NCI-H510A treated with DMSO at 0.1 percent for 48 hours (cell line): ENCODE data around the gene NOP10.
"Not testable (repeated sequence)": the region's sequence is repeated elsewhere in the genome, so short reads cannot be mapped to it uniquely, and the experiment has no call there.

ENCODE experiments used
- DNase-seq: peaks from one replicate; lab custom pipeline; 2025; lab: John Stamatoyannopoulos, UW

The NOP10 gene

DNA sequence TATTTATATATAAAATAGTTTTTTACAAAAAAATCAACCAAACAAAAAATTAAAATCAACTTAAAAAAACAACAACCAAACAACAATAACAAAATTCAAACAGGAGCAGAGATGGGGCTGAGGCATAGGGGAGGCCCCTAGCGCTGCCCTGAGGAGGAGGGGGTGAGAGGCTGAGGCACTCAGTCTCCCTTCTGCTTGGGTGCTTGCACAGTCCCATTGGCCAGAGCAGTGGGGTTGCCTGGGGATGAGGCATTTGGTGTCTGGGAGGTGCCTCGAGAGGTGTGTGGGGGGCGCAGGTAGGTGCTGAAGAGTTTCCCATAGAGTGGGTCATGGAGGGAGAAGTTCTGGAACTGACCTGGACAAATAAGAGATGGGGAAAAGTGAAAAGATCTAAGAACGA, 16.0 kb upstream of the NOP10 start:
- DNase-seq = no peak

DNA sequence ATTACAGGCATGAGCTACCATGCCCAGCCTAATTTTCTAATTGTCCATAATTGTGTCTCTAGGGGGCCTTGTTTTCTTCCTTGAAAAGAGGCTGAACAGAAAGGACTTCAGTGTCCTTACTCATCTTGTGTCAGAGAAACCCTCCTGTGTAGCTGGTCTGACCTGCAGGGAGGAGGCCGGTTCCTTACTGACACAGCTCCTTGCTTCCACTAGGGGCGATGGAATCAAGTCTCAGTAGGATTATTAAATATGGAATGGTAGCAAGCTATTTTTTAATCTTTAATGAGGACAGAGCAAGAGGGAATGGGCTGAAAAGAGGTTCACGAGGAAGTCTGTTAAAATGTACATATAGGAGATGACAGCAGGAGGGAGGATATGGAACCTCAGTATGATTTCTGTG, 15.4 kb upstream of the NOP10 start:
- DNase-seq = no peak

DNA sequence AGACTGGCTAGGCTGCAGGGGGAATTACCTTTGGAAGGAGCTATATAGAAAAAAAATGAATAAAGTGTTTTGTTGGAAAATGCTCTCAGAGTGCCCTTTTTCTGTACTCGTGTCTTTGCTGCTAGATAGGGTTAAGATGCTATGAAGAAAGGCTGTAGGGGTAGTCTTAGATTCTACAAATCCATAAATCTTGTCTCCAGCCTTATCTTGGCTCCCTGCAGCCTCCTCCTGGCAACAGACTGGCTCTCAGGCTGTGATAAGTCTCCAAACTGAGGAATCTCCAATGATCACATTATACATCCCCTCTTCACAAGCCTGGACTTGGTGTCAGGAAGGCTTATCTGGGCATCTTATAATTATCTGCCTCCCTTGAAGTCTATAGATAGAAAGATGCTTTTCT, 14.7 kb upstream of the NOP10 start:
- DNase-seq = no peak

DNA sequence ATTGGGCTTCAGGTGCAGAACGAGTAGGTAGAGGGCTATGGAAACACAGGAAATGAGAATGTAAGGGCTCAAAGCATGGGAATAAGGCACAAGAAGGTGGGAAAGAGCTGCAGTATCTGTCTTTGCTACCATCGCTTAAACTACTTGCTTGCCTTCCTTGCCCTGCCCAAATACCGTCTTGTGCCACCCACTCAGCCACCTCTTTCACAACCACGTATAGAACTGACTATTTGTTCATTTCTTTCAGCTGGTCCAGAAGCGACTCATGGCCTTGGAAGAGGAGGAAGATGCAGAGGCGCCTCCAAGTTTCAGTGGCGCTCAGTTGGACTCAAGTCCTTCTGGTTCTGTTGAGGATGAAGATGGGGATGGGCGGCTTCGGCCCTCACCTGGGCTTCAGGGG, 12.3 kb upstream of the NOP10 start:
- no peak for DNase-seq

DNA sequence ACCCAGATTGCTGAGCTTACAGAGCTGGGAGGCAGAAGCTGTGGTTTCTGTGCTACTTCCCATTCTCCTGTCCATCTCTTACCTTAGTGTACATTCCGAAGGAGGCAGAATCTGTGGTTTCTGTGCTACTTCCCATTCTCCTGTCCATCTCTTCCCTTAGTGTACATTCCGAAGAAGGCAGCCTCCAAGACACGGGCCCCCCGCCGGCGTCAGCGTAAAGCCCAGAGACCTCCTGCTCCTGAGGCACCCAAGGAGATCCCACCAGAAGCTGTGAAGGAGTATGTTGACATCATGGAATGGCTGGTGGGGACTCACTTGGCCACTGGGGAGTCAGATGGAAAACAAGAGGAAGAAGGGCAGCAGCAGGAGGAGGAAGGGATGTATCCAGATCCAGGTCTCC, 11.3 kb upstream of the NOP10 start:
- no peak for DNase-seq

DNA sequence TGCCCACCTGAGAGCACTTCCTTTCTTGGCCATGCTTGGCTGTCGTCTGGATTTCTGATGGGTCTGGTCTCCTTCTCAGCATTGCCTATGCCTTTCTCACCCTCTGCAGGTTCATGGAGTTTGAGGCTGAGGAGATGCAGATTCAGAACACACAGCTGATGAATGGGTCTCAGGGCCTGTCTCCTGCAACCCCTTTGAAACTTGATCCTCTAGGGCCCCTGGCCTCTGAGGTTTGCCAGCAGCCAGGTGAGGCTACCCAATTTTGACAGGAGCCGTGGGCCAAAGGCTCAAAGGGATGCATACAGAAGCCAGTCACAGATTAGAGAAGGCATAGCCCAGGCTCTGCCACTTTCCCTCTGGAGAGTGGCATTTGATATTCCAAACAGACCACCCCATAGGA, 10.7 kb upstream of the NOP10 start:
- DNase-seq = no peak

DNA sequence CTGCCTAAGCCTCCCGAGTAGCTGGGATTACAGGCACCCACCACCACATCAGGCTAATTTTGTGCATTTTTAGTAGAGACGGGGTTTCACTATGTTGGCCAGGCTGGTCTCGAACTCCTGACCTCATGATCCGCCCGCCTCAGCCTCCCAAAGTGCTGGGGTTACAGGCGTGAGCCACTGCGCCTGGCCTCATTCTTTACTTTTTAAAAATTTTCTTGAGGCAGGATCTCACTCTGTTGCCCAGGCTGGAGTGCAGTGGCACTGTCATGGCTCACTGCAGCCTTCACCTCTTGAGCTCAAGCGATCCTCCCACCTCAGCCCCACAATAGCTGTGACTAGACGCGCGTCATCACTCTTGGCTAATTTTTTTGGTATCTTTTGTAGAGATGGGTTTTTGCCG, 10.1 kb upstream of the NOP10 start:
- not testable (repeated sequence) for DNase-seq

DNA sequence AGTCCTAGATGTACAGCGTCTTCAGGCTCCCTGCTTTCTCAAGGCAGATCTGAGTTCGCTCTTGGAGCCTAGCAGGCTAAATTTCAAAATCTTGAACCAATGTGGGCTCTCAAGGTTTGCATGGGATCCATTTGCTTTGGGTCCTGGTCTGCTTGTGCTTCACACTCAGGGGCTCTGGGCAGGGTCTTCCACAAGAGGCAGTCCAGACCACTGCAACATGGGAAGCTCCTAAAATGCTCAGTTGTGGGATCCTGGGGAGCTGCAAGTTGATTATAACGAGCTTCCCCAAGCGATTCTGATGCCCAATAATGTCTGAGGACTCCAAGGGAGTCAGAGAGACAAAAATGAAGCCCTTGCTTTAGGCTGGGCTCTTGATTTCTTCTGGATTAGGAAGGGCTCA, 6.8 kb upstream of the NOP10 start:
- DNase-seq = no peak

DNA sequence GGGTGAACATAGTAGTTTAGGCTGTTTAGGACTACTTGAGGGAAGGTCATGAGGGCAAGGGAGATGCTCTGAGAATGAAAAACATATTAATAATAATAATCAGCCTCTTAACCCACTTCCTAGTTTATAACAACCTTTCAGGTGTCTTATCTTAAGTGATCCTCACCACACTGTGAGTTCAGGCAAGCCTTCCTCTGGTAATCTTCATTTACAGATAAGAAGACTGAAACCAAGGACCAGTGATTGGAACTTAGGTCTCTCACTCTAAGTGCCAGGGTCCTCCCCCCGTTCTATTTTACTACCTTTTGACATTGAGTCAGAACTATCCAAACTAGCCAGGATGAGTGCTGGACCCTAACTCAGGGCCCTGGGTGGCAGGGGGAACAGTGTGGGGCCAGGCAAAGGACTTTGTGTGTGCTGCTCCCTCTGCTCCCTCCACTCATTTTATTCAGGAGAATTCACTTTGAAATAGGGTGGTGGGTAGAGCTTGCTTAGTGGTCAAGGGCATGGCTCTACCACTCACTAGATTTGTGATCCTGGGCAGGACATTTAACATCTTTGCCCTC, 5.9 kb upstream of the NOP10 start:
- no peak for DNase-seq

DNA sequence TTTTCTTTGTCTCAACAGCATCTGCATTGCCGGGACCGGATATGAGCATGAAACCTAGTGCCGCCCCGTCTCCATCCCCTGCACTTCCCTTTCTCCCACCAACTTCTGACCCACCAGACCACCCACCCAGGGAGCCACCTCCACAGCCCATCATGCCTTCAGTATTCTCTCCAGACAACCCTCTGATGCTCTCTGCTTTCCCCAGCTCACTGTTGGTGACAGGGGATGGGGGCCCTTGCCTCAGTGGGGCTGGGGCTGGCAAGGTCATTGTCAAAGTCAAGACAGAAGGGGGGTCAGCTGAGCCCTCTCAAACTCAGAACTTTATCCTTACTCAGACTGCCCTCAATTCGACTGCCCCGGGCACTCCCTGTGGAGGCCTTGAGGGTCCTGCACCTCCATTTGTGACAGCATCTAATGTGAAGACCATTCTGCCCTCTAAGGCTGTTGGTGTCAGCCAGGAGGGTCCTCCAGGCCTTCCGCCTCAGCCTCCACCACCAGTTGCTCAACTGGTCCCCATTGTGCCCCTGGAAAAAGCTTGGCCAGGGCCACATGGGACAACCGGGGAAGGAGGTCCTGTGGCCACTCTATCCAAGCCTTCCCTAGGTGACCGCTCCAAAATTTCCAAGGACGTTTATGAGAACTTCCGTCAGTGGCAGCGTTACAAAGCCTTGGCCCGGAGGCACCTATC, 5.2 kb upstream of the NOP10 start:
- no peak for DNase-seq

DNA sequence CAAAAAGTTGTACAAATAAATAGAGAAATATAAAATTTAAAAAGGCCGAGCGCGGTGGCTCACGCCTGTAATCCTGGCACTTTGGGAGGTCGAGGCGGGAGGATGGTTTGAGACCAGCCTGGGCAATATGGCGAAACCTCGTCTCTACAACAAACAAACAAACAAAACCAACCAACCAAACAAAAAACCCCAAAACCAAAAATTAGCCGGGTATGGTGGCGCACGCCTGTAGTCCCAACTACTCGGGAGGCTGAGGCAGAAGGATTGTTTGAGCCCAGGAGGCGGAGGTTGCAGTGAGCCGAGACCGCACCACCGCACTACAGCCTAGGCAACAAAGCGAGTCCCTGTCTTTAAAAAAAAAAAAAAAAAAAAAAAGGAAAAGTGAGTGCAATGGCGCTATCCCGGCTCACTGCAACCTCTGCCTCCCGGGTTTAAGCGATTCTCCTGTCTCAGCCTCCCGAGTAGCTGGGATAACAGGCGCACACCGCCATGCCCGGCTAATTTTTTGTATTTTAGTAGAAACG, 661 bp downstream of the NOP10 start:
- DNase-seq = not testable (repeated sequence)

DNA sequence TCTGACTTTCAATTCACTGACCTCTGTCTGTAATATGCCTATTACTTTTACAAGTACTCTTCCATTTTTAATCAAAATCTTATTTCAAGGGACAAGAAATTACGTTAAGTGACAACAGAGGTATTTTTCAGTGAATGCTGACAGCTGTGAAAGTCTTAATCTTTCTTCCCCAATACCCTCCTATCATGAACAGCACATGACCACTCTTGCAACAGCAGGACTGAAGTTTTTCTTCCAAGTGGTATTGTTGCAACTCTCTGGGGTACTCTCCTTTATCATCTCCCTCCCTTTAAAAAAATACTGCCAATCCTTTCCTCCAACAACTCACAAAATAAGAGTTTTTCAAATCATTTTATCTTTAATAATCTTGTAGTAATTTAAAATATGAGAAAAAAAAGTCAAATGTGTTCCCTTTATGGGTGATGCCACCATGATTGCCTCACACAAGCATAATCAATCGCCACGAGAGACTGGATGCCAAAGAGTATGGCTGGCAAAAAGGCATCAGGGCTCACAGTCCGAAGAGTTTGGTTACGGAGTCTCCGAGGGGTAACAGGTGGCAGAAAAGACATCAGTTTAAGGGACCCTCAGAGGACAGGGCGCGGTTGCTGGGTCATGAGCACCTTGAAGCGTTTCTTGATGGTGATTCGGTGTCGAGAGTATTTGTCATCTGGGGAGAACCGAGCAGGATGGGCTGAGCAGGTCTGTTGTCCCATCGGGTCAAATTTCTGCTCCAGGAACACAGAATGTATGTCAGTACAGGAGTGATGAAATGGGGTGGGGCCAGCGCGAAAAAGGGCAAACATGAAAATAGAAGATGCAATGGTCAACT, 1.3 kb downstream of the NOP10 start:
- DNase-seq = no peak

DNA sequence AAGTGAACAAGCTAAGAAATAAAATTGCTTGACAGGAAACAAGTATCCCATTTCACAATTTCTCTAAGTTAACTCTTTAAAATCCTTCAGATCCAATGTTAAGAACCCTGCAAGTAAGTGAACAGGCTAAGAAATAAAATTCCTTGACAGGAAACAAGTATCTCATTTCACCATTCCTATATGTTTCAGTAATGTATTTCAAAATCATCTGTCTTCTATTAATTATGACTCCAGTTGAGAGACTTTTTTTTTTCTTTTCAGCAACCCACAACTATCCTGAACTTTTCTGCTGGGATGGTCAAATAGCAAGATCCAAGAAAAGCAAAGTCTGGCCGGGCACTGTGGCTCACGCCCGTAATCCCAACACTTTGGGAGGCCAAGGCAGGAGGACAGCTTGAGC, 3.0 kb downstream of the NOP10 start:
- DNase-seq = no peak

DNA sequence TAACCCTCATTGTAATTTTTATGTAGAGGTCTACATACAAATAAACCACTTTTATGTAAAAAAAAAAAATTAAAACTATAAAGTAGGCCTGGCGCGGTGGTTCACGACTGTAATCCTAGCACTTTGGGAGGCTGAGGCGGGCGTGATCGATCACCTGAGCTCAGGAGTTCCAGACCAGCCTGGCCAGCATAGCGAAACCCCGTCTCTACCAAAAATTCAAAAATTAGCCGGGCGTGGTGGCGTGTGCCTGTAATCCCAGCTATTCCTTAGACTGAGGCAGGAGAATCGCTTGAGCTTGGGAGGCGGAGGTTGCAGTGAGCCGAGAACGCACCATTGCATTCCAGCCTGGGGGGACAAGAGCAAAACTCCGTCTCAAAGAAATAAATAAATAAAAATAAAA, 4.6 kb downstream of the NOP10 start:
- no peak for DNase-seq

DNA sequence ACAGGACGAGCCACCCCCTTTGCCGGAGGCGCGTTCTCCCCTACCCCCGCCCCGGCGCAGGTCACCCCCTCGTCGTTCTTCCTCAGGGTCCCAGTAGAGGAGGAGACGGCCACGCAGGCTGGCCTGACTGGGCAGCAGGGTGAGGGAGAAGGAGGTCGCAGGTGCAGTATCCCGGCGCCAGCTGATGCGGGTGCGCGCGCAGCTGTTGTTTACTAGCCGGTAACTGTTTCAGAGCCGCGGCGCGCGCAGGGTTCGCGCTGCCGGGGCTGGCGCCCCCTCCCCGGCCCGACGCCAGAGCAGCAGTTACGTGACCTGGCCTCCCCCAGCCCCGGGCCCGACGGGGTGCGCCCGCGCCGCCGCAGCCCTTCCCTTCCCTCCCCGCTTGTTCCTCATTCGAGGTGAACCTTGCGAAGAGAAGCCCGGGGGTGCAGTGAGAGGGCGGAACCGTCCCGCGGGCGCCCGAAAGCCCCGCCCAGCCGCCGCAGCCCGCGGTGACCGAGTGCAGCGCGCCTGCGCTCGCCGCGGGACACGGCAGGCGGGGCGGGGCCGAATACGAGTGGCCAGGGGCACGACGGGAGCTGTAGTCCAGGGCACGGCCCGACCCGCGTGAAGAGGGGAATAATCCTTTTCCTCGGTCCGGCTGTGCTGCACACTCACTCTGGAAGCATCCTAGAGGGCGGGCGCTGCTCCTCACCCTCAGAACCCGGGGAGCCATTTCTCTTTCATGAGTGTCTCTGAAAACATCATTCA, 5.2 kb downstream of the NOP10 start, which contains the start of gene SLC12A6:
SLC12A6 (minus strand) TSS at position 225 of the 750 bp plus-strand sequence. CDS start 1,101 bp downstream, outside the sequence.
- peak; percentile 79 for DNase-seq

DNA sequence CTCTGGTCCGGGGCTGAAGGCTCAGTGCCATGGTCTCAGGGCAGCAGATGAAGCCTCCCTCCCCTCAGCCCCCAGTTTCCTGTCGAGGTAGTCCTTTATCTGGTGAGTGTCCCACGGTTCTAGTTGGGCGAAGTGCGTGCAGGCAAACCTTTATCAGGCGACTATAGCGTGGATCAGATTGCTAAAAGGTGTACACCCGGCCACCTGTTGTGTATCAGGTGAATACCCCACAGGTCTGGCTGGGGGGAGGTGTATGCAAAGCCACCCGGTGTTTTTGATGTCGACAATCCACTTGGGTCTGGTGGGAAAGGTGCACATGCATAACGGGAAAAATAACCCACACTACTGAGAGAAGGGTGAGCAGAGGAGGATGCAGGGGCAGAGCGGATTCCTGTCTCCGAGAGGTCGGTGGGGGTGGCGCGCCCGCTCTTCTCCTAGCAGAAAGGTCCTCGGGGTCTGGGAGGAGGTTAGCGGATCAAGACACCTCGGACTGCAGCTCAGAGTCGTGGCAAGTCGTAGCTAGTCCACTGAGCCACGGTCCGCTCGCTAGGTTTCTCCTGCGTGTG, 5.9 kb downstream of the NOP10 start:
- peak; percentile 3 for DNase-seq

DNA sequence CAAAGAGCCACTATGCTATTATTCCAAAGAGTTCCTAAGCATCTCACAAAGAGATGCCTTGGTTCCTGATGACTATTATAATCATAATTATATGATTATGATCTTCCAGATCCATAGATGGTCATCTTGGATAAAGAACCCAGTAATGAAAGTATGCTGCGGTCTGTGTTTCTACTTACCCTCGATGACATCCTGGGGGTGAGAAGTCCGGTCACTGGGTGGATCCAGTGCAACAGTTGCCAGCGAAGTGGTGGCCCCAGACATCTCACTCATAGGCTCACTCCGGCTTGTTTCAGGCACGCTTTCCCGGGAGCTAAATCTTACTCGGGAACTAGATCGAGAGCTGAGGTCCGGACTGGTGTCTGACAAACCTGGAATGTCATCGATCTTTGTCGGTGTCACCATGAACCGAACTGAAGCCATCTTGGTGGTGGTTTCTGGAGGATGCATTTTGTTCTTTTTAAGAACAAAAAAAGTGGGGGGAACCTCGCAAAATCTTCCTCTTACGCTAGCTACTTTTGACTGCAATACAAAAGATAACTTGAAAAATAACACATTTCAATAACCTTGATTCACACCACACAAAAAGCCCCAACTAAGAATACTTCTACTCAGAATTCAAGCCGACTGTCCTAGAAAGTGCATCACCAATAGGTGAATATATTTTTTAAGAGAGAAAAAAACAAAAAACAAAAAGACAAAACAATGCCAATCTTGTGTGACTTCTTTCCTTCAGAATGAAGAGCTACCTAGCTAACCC, 6.5 kb downstream of the NOP10 start:
- DNase-seq = no peak

DNA sequence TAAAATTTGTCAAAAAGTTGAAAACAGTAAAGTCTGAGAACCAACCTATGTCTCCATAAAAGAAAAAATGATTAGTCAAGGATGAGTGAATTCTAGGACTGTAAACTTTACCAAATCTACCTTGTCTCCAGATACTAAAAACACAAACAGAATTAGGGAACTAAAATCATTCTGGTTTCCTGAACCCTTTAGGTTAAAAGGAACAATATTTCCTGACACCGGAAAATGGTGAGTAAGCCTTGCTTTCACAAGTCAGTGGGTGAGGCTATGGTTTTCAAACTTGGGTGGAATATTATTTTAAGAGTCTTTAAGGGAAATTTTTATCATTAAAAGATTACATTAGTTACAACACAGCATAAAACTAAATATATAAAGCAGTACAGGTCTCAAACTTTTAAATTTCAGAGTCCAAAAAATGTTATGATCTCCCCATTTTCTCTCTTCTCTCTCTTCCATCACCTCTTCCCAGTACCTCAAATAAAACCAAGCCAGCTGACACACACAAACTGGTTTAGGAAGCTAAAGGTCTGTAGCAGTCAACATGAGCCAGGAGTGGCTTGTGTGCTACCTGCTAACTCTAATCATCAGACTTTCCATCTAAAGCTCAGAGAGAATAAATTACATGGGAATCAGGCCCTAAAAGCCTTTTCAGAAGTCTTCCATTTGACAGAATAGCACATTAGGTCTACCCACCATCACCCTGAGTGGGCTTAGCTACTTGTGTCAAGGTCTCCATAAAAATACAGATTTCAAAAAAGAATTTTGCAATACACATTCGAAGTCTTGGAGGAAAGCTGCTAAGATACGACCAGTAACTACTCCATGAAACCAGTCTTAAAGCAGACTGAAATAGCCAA, 7.5 kb downstream of the NOP10 start:
- peak; percentile 2 for DNase-seq

DNA sequence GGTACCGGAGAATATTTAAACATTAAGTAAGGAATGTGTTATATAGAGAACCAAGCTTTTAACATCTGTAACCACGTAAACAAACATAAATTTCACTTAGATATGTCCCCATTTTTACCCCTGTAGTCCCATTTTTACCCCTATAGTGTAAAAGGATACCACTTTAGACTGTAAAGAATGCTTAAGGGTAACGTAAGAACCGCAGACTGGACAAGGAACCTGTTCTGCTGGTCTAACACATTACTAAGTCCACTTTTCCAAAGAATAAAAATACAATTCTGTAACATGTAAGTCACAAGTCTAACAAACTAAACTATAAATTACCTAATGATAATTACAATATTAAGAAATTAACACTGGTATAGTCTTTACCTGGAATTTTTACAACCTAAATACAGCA, 8.3 kb downstream of the NOP10 start:
- DNase-seq = no peak

DNA sequence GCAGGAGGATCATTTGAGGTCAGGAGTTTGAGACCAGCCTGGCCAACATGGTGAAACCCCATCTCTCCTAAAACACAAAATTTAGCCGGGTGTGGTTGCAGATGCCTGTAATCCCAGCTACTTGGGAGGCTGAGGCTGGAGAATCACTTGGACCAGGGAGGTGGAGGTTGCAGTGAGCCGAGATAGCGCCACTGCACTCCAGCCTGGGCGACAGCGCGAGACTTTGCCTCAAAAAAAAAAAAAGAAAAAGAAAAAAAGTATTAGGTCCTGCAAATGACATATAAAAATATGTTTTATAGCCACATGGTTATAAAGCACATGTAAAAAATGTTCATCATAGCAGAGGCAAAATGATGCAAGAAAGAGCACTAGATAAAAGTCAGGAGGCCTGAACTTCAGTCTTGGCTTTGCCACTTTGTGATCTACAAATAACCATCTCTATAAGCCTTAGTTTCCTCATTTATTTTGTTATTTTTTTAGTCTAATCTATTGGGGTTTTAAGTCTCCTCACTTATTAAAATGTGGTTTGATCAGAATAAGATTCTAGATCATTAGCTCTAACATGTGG, 10.3 kb downstream of the NOP10 start:
- no peak for DNase-seq
